Upper lobe of left lung (tissue), 6 donors: Measurements from ENCODE around the gene AFAP1L1. TPM values are rescaled to one million over a fixed set of nuclear protein-coding genes. Genes with fewer than 3 reads are reported as not detected.

ENCODE experiments used
- ATAC-seq, 2 donors: fragments of 200-7000 bp; cut with Tn5 transposase; one replicate each; pipeline ENCODE4 v1.9.1; 2022; ENCODE audit warnings: mild to moderate bottlenecking in 2 of 2, moderate library complexity in 2 of 2; ENCODE audit not compliant: low FRiP score in 2 of 2
- DNase-seq, 2 donors: peaks; one replicate each; pipeline ENCODE4 v3.0.0-alpha.2; 2019 to 2020
- H3K27ac ChIP-seq, 4 donors: fragments of 200-600 bp; sonication (generic); one replicate each; pipeline ENCODE4 v1.5.1; 2016 to 2019
- H3K27me3 ChIP-seq, 4 donors: fragments of 200-600 bp; sonication (generic); one replicate each; pipeline ENCODE4 v1.5.1; 2017 to 2019
- H3K36me3 ChIP-seq, 4 donors: fragments of 200-600 bp; sonication (generic); one replicate each; pipeline ENCODE4 v1.5.1; 2016 to 2019
- H3K4me1 ChIP-seq, 4 donors: fragments of 200-600 bp; sonication (generic); one replicate each; pipeline ENCODE4 v1.5.1; 2018 to 2019
- H3K4me3 ChIP-seq, 4 donors: fragments of 200-600 bp; sonication (generic); one replicate each; pipeline ENCODE4 v1.5.1; 2017 to 2019; ENCODE audit warnings: mild to moderate bottlenecking in 2 of 4, moderate library complexity in 1 of 4
- H3K9me3 ChIP-seq, 4 donors: fragments of 200-600 bp; sonication (generic); one replicate each; pipeline ENCODE4 v1.5.1; 2018 to 2019
- EP300 ChIP-seq, 4 donors: sonication (generic); formaldehyde crosslinking; IDR thresholded peaks; one replicate each; pipeline ENCODE4 v1.5.1; 2017; ENCODE audit warnings: antibody characterized with exemption in 4 of 4, control low read depth in 2 of 4
- POLR2A ChIP-seq, 4 donors: fragments of 450-650 bp; IDR thresholded peaks; one replicate each; pipeline ENCODE4 v1.5.1; 2016 to 2017; ENCODE audit warnings: antibody characterized with exemption in 4 of 4, mild to moderate bottlenecking in 2 of 4
- POLR2AphosphoS5 ChIP-seq, 2 donors: sonication (generic); formaldehyde crosslinking; IDR thresholded peaks; one replicate each; pipeline ENCODE4 v1.5.1; 2017; ENCODE audit warnings: antibody characterized with exemption in 2 of 2
- WGBS, 2 donors: methylation state at CpG; one replicate each; pipeline ENCODE4 v1.1.5; 2017 to 2018; 5-methylcytosine and 5-hydroxymethylcytosine counted together
- total RNA-seq, 6 donors: library from RNA; depleted of rRNA in 4 of 6; stranded (reverse); fragments of >200 nt in 4 of 6; gene quantifications; one replicate each; pipeline versions ENCODE4 v1.1.0 to v1.2.1, GENCODE V29; 2016 to 2021
- TF ChIP-seq, protein P1 (sequence below), 6 experiments: fragments of 450-650 bp in 4 of 6; fragments of 200-600 bp in 2 of 6; sonication (generic) in 2 of 6; IDR thresholded peaks; one replicate each; pipeline ENCODE4 v1.5.1; 2016 to 2019; ENCODE audit warnings: antibody characterized with exemption in 6 of 6
- donor health status: DM: no; HTN: no; CAD: no; lungs with moderate emphysema.
- donor health status: DM: no; HTN: yes; CAD: no; lungs with severe emphysema.

The AFAP1L1 gene
- total RNA-seq, 6 donors from 2014 or later: 15.1 to 40.8 (median 26.5) TPM

- ATAC-seq (no peak), DNase-seq (no peak)
- Histone ChIP-seq H3K9me3 (no peaks in the 10 kb centered on the region), H3K27me3 (no peaks in the 10 kb centered on the region), H3K27ac (peak overlapping the region in 2 of 4 donors; percentile 22 to 73), H3K4me3 (no peak overlapping the region), H3K36me3 (peaks cover 0 to 28% (median 0%) of the 10 kb centered on the region in 4 donors), H3K4me1 (peaks cover 21 to 42% (median 27%) of the 10 kb centered on the region in 4 donors)
- WGBS, 2 donors: 84 to 88% methylated on average over 8 of the region's 8 CpGs
- TF ChIP-seq POLR2A (IDR thresholded peaks at IDR 0.05) (no peak), EP300 (IDR thresholded peaks at IDR 0.05) (no peak), POLR2AphosphoS5 (IDR thresholded peaks at IDR 0.05) (no peak)
- TF ChIP-seq, protein P1, sequence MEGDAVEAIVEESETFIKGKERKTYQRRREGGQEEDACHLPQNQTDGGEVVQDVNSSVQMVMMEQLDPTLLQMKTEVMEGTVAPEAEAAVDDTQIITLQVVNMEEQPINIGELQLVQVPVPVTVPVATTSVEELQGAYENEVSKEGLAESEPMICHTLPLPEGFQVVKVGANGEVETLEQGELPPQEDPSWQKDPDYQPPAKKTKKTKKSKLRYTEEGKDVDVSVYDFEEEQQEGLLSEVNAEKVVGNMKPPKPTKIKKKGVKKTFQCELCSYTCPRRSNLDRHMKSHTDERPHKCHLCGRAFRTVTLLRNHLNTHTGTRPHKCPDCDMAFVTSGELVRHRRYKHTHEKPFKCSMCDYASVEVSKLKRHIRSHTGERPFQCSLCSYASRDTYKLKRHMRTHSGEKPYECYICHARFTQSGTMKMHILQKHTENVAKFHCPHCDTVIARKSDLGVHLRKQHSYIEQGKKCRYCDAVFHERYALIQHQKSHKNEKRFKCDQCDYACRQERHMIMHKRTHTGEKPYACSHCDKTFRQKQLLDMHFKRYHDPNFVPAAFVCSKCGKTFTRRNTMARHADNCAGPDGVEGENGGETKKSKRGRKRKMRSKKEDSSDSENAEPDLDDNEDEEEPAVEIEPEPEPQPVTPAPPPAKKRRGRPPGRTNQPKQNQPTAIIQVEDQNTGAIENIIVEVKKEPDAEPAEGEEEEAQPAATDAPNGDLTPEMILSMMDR (IDR thresholded peaks at IDR 0.05): no peak
These were observed 30.2 kb downstream of the AFAP1L1 start for GRCh38 chr5:149301744-149302380.

DNA sequence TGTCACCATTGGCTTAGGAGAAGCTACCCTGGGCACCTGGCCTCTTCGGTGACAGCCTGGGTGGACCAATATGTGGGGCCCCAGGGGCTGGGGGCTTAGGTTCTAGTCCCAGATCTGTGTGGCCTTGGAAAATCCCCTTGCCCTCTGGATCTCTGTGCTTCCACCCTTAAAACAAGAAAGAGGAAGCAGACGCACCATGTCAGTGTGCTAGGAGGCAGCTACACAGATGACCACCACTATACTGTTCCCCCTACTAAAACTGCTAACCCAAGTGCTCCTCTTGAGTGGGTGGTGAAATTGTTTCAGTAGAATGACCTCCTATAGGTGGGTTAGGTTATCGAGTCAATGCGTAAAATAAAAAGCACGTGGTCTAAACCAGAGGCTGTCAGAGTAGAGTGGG, 31.0 kb downstream of the AFAP1L1 start:
- WGBS, 2 donors: 83 to 92% methylated on average over 5 of the region's 5 CpGs
- Histone ChIP-seq H3K36me3 (peaks cover 0 to 34% (median 1%) of the 10 kb centered on the region in 4 donors), H3K4me1 (peaks cover 21 to 40% (median 24%) of the 10 kb centered on the region in 4 donors), H3K27ac (peak overlapping the region in 2 of 4 donors; percentile 5 to 73), H3K4me3 (no peak overlapping the region), H3K9me3 (no peaks in the 10 kb centered on the region), H3K27me3 (no peaks in the 10 kb centered on the region)
- TF ChIP-seq, protein P1 (IDR thresholded peaks at IDR 0.05): no peak
- no peak for TF ChIP-seq POLR2AphosphoS5 (IDR thresholded peaks at IDR 0.05)
- TF ChIP-seq POLR2A (IDR thresholded peaks at IDR 0.05): no peak
- TF ChIP-seq EP300 (IDR thresholded peaks at IDR 0.05): no peak
- ATAC-seq (no peak), DNase-seq (no peak)

GRCh38 chr5:149303210-149303609, 31.6 kb downstream of the AFAP1L1 start:
- no peak for ATAC-seq
- WGBS, 2 donors: 65 to 68% methylated on average over 4 of the region's 4 CpGs
- TF ChIP-seq, protein P1 (IDR thresholded peaks at IDR 0.05): no peak
- no peak for TF ChIP-seq EP300 (IDR thresholded peaks at IDR 0.05)
- Histone ChIP-seq H3K27ac (peak overlapping the region in 2 of 4 donors; percentile 73 to 79), H3K9me3 (no peaks in the 10 kb centered on the region), H3K4me3 (no peak overlapping the region), H3K27me3 (no peaks in the 10 kb centered on the region), H3K36me3 (peaks cover 0 to 34% (median 1%) of the 10 kb centered on the region in 4 donors), H3K4me1 (peaks cover 17 to 36% (median 20%) of the 10 kb centered on the region in 4 donors)
- DNase-seq: no peak

DNA sequence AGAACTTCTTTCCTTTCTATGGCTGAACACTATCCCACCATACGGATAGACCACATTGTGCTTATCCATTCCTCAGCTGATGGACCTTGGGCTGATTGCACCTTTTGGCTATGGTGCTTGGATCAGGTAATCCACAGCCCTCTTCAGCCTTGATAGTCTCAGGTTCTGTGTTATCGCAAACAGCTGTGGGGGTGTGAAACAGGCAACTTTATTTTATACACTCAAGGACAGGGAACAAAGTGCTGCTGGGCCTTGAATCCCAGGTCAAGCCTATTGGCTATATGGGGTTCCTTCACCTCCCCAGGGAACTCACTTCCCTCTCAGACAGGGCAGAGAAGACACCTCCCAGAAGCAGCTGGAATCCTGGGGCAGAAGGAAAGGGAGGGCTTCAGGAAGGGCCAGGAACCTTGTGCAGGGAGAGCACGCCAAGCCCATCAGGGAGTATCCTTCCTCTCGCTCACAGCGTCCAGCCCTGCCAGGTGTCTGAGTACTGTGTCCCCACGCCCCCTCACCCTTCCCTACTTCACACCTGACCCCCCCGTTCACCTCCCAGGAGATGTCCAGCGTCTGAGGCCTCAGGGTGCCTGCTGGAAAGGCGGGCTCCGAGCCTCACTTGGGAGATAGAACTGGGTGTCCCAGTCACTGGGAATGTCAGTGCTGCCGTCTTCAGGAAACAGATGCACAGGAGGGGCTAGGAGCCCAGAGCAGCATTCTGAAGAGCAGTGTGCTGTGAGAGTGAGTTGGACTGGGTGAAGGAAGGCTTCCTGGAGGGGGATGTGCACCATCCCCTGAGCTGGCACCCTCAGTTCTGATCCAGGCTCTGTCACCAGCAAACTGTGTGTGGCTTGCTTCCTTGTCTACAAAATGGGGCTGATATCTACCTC, 32.8 kb downstream of the AFAP1L1 start:
- peaks cover 0 to 34% (median 1%) of the 10 kb centered on the region in 4 donors for H3K36me3 ChIP-seq
- ATAC-seq (peak in 1 of 2 donors; percentile 48), DNase-seq (peak in 1 of 2 donors; percentile 34)
- no peak overlapping the region for H3K4me3 ChIP-seq
- peak overlapping the region; percentile 70 to 79 (median 75) for H3K27ac ChIP-seq
- H3K27me3 ChIP-seq: no peaks in the 10 kb centered on the region
- 47 to 75% methylated on average over 9 to 11 of the region's 11 CpGs for WGBS, 2 donors
- no peaks in the 10 kb centered on the region for H3K9me3 ChIP-seq
- TF ChIP-seq EP300 (IDR thresholded peaks at IDR 0.05): peak in 1 of 4 donors; percentile 76
- no peak for TF ChIP-seq POLR2A (IDR thresholded peaks at IDR 0.05)
- H3K4me1 ChIP-seq: peaks cover 8 to 26% (median 10%) of the 10 kb centered on the region in 4 donors

- H3K9me3 ChIP-seq: no peaks in the 10 kb centered on the region
- TF ChIP-seq EP300 (IDR thresholded peaks at IDR 0.05) (no peak), POLR2AphosphoS5 (IDR thresholded peaks at IDR 0.05) (no peak), POLR2A (IDR thresholded peaks at IDR 0.05) (no peak)
- TF ChIP-seq, protein P1 (IDR thresholded peaks at IDR 0.05): no peak
- peaks cover 0 to 22% (median 1%) of the 10 kb centered on the region in 4 donors for H3K36me3 ChIP-seq
- no peaks in the 10 kb centered on the region for H3K27me3 ChIP-seq
- H3K4me1 ChIP-seq: peaks cover 5 to 16% (median 10%) of the 10 kb centered on the region in 4 donors
- ATAC-seq (no peak), DNase-seq (no peak)
- peak overlapping the region in 3 of 4 donors; percentile 13 to 50 (median 47) for H3K27ac ChIP-seq
- WGBS, 2 donors: 70 to 77% methylated on average over 6 of the region's 6 CpGs
- H3K4me3 ChIP-seq: no peak overlapping the region
These were observed 37.7 kb downstream of the AFAP1L1 start for GRCh38 chr5:149309354-149309753.
